GM21723 (cell line): Measurements from ENCODE around the gene RCAN3.
"Not testable (repeated sequence)": the region's sequence is repeated elsewhere in the genome, so short reads cannot be mapped to it uniquely, and the experiment has no call there.

ENCODE experiments used
- ATAC-seq: cut with Tn5 transposase; IDR thresholded peaks from one replicate; pipeline ENCODE4 v1.9.1; 2021; ENCODE audit warnings: mild to moderate bottlenecking, moderate library complexity; ENCODE audit not compliant: unreplicated experiment

The RCAN3 gene

DNA sequence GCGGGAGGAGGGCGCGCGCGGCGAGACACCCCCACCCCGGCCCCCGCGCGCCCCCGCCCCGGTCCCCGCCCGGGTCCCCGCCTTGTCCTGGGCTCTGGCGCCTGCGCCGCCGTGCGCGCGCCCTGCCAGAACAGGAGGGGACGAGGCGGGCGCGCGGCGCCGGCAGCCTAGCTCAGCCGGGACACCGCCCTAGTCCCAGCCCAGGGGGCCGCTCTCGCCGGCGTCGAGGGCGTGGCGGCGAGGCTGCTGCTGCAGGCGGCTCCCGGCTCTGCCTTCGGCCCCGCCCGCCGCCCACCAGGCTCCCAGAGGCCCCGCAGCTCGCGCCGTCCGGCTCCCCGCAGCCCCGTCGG, at the start of gene RCAN3:
RCAN3 (plus strand) TSS at position 128 of the 350 bp plus-strand sequence. CDS start 11,537 bp downstream, outside the sequence.
- ATAC-seq, result peak; percentile 75

DNA sequence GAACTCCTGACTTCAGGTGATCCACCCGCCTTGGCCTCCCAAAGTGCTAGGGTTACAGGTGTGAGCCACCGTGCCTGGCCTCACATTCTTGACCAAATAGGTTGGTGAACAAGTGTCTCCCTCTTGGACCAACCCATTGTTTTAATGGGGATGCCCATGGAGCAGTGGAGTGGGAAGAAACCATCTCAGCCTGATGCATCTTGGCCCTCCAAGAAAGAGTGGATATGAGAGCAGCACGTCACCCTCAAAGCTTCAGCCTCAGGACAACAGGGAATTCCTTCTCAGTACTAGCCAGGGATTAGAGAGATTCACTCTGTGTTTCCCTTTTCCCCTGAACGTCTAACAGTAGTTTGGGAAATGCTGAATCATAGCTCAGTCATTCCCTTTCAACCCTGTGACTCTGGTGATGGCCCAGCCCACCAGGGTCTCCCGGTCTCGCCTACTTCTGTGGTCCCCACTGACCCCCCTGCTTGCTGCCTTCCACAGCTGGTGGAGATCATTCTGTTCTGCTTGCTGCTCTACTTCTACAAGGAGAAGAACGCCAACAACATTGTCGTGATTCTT, 49.6 kb upstream of the RCAN3 start:
- ATAC-seq, result no peak

DNA sequence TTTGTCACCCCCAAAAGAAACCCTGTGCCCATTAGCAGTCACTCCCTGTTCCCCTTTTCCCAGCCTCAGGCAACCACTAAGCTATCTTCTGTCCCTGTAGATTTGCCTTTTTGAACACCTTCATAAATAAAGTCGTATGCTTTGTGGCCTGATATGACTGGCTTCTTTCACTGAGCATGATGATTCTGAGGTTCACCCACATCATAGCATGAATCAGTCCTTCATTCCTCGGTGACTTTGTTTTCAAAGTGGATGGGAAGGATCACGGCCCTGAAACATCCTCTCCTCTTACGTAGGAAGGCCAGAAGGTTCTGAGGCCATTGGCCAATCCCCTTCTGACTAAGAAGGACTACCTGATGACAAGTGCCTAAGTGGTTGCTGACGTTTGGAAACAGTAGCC, 48.0 kb upstream of the RCAN3 start:
- no peak for ATAC-seq

DNA sequence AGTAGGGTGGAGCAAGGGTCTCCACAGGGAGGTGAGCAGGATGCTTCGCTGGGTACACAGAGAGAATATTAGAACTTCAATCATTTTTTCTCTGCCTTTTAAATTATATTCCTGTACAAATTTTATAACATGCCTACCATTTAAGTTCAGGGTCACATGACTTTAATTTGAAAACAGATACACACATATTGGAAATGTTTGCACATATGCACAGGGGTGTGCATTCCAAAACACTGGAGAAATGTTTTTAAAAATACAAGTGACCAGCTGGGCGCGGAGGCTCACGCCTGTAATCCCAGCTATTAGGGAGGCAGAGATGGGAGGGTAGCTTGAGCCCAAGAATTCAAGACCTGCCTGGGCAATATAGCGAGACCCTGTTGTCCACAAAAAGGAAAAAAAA, 47.4 kb upstream of the RCAN3 start:
- no peak for ATAC-seq

DNA sequence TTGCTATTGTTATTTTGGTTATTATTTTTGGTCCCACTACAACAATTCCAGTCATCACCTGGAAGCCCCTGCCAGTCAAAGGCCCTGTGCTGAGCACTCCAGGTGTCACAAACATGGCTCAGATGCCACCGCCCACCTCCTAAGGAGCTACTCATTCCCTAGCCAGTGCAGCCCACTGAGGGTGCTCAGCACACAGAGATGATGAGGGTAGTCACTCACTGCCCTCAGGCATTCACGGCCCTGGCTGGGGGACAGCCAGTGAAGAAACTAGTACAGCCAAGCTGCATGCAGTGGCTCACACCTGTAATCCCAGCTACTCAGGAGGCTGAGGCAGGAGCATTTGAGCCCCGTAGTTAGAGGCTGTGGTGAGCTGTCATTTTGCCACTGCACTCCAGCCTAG, 44.8 kb upstream of the RCAN3 start:
- ATAC-seq, result no peak

DNA sequence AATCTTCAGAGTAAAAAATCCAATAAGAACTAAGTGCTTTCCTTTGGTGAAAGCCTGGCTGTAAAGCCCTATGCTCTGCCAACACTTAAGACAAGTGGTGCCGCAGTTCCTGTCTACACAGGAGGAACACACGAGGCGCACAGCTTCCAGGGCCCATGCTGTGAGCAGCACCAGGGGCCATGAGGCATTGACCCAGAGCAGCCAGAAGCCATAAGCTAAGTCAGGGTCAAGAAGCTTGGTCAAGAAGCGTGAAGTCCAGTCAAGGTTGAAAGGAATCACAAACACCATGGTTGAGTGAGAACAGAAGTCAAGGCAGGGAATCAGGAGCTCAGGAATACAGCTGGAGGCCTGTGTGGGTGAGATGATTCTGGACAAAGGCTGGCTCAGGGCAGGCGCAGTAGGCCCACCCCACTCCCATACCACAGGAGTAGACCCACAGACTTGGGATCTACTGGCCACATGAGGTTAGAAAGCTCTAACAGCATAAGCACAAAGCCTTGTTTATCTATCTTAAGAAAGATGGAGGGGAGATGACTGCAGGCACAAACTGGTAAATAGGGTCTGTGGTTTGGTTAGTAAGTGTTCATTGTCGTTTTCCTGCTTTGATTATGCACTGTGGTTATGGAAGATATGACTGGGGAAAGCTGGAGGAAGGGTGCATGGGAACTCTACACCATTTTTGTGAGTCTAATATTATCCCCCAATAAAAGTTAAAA, 42.9 kb upstream of the RCAN3 start:
- no peak for ATAC-seq

DNA sequence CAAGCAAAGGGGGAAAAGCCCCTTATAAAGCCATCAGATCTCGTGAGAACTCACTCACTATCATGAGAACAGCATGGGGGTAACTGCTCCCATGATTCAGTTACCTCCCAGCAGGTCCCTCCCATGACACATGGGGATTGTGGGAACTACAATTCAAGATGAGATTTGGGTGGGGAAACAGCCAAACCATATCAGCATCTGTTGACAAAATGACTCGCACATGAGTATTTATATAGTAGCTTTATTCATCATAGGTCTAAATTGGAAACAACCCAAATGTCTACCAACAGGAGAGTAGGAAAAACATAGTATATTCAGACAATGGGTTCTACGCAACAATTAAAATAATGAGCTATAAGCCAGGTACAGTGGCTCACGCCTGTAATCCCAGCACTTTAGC, 40.5 kb upstream of the RCAN3 start:
- ATAC-seq, result not testable (repeated sequence)

DNA sequence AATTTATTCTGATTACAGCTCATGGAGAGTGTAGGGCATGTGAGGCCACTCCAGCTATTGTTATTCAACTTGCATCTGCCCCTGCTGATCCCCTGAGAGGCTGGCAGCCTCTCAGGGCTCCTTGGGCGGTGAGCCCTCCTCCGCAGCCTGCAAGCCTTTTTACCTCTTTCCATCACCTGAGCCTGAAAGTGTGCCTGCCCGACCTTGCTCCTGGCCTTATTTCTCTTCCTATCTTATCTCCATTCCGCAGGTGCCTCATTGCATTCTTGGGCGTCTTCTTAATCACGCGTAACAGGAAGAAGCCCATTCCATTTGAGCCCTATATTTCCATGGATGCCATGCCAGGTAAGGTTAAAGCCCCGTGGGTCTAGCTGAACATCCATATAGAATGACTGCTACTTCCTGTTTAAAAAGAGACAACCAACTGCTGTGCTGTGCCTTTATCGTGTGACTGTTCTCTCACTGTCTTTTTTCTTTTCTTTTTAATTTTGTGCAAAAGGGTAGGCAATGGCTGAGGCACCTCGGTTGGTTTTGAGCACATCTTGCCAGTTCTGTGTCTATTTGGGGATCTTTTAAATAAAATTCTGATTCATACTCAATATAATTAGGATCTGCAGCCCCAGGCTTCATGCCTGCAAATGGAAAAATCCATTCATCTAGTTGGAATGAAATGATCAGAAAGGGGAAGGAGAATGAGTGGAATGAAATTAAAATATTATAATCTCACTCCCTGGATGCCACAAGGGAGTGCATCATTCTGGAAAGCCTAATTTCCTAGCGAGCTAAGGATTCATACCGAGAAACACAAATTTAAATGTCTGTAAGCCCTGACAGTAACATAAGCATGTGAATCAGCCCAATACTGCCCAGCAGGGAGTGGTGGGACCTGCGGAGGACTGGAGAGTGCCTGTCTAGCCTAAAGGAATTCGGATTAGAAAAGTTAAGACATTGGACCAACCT, 38.6 kb upstream of the RCAN3 start:
- ATAC-seq, result no peak

DNA sequence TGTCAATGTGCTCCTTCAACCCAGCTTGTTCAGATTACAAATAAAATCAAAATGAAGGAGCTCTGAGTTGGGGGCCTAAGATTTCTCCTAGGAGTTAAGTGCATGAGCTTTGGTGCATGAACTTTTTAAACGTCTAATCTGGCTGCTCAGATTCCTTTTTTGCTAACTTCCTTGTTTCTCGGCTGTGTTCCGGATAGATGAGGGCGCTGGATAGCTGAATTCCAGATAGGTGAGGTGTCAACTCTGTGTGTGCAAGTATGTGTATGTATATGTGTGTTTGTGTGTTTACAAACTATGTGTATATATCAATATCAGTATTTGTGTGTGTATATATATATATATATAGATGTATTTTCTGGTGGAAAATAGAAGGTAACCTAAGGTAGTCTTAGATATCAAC, 37.5 kb upstream of the RCAN3 start:
- no peak for ATAC-seq

DNA sequence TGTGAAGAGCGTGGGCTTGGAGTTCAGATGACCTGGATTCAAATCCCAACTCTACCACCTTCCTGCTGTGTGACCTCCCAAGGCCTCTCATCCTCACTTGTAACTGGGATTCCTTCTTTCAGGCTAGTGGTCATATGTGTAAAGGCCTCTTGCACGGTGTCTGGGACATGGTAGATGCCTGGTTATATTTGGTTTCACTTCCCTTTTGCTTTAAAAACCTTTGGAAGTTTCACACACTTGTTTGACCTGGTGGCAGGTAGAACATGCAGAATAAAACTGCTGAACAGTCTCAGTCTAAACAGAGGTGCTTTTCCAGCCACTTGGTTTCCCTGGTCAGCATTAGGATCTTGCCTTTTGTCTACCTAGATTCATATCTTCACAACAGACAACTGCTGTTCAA, 37.0 kb upstream of the RCAN3 start:
- ATAC-seq, result no peak

DNA sequence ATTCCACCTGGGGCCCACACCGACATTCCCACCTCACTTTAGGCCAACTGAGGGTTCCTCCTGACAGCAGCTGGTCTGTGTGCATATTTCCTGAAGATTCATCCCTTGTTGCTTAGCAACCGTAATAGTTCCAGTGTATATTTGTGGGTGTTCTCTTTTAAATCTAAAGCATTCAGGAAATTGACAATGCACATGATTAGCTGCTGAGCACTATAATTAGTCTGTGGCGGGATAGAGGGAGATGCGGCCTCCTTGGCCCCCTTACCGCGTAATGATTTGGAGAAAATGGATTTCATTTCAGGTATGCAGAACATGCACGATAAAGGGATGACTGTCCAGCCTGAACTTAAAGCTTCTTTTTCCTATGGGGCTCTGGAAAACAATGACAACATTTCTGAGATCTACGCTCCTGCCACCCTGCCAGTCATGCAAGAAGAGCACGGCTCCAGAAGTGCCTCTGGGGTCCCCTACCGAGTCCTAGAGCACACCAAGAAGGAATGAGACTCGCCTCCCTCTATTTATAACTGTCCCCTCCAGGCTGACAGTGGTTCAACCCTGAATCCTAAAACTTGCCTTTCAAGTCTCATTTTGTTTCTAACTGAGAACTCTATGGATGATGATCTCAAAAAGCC, 33.8 kb upstream of the RCAN3 start:
- ATAC-seq, result no peak

DNA sequence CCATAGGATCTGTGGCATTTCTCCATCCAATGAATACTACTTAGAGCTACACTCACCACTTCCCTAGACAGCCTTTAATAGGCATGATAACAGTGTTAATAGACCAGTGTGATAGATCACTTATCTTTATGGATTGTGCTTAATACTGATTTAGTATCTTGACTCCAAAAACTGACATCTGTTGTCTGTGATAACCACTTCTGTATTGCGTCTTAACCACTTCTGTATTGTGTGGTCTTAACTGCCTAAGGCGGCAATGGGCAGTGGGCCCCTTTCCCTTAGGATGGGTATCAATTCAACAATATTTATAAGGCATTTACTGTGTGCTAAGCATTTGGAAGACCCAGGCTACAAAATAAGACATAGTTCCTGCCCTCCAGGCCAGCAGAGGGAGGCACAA, 32.0 kb upstream of the RCAN3 start:
- ATAC-seq, result no peak

DNA sequence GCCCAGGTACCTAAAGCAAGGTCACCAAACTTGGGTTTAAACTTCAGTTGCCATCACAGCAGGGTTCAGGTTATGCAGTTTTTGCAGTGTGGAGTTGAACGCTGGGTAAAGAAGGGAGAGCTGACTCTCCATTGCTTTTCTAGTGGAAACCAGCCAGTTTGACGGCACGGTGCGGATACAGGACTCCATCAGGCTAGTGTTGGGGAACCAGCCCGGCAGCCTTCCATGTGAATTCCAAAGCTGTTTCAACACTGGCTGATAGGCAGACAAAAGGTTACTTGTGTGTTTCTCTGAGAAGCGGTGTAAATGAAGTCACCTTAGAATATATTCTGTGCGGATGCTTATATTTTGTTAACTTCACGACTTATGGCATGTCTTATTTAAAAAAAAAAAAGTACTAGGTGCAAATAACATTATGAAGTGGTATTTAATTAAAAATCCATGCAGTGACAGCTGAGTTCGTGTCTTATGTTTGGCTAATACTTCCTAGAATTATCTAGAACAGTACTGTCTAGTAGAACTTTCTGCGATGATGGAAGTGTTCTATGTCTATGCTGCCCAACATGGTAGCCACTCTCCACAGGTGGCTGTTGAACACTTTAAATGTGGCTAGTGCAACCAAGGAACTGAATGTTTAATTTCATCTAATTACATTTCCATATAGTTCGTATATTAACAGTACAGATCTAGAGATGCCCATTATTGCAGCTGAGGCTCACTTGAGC, 29.9 kb upstream of the RCAN3 start:
- ATAC-seq, result no peak

DNA sequence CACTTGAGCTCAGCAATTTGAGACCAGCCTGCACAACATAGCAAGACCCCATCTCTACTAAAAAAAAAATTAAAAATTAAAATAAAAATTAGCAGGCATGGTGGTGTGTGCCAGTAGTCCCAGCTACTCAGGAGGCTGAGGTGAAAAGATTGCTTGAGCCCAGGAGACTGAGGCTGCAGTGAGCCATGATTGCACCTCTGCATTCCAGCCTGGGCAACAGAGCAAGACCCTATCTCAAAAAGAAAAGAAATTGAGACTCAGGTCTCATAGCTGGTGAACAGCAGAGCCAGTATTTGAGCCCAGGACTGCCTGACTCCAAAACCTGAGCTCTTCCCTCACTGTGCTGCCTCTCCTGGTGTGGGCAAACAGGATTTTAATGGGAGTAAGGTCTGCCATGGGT, 28.4 kb upstream of the RCAN3 start:
- ATAC-seq, result no peak

DNA sequence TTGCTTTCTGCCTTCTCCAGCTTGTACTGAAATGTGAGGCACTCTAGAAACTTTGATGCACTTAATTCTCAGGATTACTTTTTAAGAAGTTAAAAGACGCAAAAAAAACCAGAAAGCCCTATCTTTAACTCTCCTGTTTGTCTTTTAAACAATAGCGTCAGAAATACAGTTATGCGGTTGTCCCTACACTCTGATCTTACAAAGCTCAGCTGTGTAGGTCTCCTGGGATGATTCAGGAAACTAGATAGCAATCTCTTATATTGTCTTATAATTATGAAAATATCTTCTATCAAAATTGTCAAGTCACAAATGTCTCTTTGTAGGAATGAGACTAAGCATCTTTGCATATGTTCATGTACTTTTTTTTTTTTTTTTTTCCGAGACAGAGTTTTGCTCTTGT, 26.9 kb upstream of the RCAN3 start:
- no peak for ATAC-seq

DNA sequence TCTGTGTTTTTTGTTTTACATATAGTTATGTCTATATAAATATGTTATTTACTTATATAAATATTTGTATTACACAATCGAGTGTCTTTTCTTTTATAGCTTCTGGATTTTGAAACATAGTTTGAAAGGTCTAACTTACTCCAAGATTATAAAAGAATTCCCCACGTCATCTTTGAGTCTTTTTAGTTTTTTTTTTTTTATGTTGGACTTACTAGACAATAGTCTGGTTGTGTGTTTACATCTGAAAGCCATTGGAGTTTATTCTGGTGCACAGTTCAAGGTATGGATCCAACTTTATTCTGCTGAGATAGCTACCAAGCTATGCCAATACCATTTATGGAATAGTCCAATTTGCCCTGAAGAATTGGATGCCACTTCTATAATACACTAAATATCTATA, 26.1 kb upstream of the RCAN3 start:
- no peak for ATAC-seq

DNA sequence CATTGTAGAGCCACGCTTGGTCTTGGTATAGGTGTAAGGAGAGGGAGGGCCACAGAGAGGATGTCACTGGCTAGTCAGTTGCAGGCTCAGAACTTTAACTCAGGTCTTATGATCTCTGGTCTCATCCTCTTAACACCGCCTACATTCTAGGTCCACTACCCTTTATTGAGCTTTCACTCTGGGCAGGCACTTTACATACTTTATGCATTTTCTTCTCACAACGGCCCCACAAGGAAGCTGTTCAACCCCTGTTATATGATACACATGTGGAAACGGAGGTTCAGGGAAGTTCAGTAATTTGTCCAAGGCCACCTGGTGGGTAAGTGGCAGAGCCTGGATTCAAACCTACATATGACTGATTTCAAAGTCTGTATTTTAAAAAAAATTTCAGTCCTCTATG, 25.3 kb upstream of the RCAN3 start:
- no peak for ATAC-seq

DNA sequence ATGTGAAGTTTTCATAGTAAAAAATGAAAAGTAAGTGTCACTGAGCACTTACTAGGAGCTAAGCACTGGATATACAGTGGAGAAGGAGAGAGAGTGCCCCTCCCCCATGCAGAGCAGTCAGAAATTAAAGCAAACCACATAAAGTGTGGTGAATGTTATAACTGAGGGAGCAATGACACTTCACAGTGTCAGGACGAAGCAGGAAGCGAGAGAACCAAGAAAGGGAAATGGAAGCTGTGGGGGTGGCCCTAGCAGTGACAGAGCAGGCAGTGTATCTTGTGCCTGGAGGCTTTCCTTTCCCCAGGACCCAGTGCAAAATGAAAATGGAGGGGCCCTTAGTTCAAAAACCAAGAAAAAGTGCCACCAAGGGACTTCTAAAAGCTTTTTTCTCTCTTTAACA, 21.5 kb upstream of the RCAN3 start:
- no peak for ATAC-seq

DNA sequence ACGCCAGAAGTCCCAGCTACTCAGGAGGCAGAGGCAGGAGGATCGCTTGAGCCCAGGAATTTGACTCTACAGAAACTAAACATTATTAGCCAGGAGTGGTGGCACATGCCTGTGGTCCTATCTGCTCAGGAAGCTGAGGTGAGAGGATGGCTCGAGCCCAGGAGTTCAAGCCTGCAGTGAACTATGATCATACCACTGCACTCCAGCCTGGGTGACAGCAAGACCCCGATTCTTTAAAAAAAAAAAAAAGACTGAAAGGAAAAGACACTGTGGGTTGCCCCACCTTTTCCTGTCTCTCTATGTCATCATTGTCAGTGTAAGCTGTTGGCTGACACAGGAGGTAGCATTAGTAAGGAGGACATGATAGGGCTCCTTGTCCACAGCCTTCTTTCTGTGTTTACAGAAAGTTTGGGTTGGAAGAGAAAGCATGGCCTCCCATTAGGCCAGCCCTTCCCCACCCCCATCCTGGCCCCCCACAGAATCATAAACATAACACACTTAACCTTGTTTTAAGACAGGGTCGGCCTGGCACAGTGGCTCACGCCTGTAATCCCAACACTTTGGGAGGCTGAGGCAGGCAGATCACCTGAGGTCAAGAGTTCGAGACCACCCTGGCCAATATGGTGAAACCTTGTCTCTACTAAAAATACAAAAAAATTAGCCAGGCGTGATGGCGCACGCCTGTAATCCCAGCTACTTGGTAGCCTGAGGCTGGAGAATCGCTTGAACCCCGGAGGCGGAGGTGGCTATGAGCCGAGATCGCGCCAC, 20.6 kb upstream of the RCAN3 start:
- ATAC-seq, result no peak

DNA sequence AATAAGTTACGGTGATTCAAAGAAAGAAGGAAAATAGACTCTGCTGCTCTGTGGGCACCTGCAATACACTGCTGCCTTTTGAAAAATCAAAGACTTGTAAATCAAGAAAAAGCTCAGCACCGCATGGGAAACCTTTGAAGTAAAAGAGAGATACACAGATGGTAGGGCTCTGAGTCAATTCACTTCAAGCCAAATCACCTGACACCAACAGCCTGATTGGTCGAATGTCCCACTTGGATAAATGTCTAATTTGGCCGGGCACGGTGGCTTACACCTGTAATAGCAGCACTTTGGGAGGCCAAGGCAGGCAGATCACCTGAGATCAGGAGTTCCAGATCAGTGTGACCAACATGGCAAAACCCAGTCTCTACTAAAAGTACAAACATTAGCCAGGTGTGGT, 19.2 kb upstream of the RCAN3 start:
- ATAC-seq, result no peak
